DMS153 treated with DMSO at 0.1 percent for 48 hours (cell line): ENCODE results near the gene HS3ST3A1.

ENCODE experiments used
- DNase-seq: peaks from one replicate; lab custom pipeline; 2025; ENCODE audit not compliant: unreplicated experiment; lab: John Stamatoyannopoulos, UW

The HS3ST3A1 gene

DNA sequence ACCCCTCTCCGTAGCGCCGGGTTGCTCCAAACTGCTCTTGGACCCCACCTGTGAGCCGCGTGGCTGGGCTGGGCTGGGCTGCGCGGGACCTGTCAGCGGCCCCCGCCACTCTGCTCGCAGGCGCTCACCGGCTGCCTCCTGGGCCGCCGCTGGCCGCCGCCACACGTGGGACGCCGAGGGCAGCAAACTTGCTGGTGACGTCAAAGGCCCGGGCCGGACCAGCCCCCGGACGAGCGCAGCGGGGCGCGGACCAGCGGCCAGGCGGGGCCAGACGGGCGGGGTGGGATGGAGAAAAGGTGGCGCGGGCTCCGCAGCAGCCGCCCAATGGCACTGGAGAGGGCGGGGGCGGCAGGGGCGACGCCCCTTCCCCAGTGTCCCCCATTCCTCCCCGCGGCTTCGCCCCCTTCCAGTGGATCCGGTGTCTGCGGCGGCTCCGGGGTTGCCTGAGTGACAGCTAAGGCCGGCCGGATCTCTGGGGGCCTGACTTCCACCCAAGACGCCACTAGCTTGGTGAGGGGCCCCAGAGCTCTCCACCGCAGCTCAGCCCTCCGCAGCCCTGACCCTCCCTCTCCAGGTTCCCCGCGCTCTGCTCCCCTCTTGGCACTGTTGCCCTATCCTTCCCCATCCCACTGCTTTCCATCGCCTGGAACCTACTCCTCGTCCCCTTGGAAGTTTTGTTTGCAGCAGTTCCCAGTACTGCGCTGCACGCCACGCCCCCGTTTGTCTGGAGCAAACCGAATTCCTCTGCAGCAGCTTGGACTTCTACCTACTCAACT is at the start of gene HS3ST3A1:
TSS of gene HS3ST3A1 (minus strand) at position 154 of the 776 bp plus-strand sequence. CDS start 800 bp downstream, outside the sequence.
- no peak for DNase-seq

- no peak for DNase-seq
These were observed 48.5 kb upstream of the HS3ST3A1 start for GRCh38 chr17:13650096-13650675.

DNA sequence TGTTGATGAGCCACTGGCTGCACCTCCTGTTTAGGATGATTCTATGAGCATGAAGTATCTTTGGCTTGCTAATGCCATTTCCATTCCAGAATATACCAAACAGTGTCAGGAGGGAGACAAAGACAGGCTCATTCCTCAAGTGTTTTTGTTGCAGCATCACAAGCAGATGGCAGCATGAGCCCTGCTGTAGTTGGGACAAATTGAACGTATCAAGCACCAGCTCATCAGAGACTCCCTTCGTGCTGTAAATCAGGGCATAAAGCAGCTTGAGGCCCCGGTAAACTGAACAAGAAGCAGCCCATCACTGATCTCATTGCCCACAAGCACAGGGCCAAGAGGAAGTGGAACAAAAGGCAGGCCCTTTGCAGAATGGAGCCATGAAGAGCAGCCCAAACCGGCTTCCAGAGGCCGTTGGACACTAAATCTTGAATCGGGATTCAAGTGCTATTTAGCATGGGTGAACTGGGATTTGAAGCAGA is 45.9 kb upstream of the HS3ST3A1 start:
- DNase-seq, result no peak

GRCh38 chr17:13646969-13647542 is 45.3 kb upstream of the HS3ST3A1 start:
- DNase-seq, result no peak

DNA sequence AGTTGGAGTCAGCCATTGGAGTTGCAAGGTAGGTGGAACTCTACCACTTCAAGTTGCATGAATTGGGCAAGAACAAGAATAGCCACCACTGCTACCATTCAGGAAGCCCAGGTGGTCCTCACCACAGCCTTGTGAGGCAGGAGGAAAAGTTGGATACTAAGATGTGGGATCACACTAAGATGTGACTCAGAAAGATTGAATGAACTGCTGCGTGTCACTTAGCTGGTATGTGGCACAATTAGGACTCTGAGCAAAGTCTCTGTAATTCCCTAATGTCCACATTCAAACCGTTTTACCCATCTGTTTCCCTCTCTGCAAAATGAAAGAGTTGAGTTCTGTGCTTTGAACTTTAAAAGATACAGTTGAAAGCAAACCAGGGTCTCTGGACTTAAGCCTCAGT is 44.7 kb upstream of the HS3ST3A1 start:
- no peak for DNase-seq

DNA sequence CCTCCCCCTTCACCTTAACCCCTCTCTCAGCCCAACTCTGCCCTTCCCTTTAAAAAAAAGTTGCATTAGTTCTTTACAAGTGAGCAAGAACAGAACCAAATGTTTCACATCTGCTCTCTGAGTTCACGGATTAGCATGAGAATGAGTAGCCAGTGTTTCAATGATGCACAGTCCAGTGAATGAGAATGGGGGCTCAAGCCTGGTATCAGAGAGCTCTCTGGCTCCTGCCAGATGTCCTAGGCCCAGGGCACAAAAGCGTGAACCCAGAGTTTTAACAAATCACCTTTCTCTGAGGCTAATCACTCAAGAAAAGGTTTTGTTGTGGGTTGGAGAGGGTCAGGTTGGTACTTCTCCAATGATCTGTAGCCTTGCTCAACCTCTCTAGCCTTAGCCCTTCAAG is 41.5 kb upstream of the HS3ST3A1 start:
- DNase-seq, result no peak

DNA sequence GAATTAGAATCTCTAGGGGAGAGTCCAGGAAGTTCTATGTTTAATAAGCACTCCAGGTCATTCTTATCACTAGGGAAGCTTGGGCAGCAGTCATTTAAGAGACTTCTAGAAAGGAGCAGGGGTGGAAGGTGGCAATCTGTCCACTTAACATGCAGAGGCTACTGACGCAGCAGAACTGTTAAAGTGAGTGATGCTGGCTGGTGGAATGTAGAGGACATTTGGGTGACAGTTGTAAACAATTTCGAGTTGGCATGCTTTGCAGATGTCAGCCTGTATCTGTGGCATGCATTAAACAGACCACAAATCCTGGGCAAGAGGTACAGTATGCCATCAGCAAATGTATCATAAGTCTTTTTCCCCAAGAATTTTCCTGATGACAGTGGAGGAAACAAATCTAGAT is 40.5 kb upstream of the HS3ST3A1 start:
- no peak for DNase-seq

DNA sequence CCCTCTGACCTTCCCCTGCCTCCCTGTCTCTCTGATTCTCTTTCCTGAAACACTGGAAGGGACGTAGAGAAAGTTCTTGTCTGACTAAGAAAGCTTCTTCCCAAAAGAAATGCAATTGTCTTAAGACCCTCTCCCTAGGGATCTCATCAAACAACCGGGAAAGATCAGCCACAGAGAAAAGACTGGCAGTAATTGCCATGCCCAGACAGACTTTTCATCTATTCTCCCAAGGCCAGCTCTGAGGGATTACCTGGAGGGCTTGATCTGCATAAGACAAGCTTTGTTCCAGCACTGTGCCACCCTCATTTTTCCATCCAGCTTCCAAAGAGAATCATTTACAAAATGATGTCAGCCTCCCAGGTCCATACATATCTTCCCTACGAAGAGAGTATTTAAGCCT is 38.8 kb upstream of the HS3ST3A1 start:
- DNase-seq, result no peak

DNA sequence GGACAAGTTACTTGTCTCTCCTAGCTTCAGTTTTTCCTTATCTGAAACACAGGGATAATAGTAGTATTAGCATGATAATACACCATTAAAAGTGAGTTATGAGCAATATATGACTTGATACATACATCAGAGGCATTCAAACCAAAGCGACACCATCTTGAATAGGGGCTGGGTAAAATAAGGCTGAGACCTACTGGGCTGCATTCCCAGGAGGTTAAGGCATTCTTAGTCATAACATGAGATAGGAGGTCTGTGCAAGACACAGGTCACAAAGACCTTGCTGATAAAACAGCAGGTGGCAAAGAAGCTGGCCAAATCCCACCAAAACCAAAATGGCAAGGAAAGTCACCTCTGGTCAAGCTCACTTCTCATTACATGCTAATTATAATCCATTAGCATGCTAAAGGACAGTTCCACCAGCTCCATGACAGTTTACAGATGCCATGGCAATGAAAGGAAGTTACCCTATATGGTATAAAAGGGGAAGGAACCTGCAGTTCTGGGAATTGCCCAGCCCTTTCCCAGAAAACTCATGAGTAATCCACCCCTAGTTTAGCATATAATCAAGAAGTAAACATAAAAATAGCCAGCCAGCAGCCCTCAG is 37.2 kb upstream of the HS3ST3A1 start:
- DNase-seq, result no peak

- DNase-seq, result no peak
These were observed 35.2 kb upstream of the HS3ST3A1 start for GRCh38 chr17:13636951-13637350.

DNA sequence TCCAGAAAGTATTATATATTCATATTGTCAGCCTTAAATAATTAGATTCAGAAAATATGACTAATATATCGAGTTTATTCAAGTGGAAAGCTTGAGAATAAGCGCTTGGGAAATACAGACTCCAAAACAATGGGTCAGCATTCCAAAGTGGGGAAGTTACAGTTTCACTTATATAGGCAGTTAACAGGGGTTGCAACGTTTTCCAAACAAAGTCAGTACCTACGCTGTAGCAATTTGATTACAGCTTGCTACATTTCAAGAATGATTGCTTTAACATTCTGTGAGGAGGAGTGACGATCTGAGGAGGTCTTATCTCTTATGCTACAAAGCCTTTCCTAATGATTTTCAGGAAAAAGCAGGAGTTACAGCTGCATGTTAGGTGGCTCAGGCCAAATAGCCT is 34.2 kb upstream of the HS3ST3A1 start:
- DNase-seq, result no peak

- no peak for DNase-seq
These were observed 32.3 kb upstream of the HS3ST3A1 start for GRCh38 chr17:13634021-13634420.

DNA sequence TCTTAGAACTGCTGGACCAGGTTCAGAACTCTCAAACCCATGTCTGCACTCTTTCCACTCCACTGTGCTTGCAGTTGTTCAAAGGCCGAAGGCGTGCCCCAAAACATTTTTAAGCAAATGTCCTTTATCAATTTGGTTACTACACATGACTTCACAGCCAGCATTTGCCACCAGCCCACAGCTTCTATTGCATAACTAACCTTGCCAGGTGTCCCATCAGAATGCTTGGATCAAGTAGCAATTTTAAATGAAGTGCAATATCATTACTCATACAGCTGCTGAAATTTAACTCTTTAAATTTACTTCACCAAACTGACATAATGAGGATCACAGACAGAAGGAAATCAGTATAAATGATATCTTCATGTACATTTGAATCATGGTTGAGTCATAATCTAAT is 29.8 kb upstream of the HS3ST3A1 start:
- no peak for DNase-seq

GRCh38 chr17:13626703-13627102 is 25.0 kb upstream of the HS3ST3A1 start:
- no peak for DNase-seq

DNA sequence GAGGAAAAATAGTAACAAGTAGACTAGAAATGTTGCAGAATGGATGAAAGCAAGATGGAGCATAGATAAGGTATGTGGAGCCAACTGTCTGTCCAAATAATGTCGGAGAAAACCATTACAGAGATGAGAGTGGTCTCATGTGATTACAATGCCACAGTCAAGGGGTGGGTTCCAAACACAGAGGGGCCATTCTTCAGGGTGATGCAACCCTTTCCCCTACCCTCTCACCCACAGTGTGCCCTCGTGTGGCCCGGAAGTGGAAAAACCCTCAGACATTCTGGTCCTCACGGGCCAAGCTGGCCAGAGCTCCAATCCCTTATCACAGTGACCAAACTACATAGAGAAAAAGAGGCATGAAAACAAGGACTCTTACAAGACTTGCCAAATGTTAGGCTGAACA is 17.7 kb upstream of the HS3ST3A1 start:
- no peak for DNase-seq

- no peak for DNase-seq
These were observed 14.3 kb upstream of the HS3ST3A1 start for GRCh38 chr17:13616031-13616430.

DNA sequence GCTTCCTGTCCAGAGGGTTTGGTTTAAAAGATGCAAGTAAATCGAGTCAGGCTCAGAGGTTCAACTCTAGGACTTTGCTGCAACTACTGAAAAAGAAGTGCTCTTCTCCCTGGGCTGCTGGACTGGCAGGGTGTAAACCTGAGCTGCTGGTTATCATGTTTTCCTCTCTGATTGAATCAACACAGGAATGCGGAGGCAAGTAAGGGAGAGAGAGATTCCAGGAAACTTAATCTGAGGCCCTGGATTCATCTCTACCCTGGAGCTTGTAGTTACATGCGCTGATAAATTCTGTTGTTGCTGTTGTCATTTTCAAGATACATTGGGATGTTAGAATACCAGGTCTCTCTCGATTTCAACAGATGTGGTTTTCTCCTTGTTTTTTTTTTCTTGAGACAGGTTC is 8.2 kb upstream of the HS3ST3A1 start:
- no peak for DNase-seq

DNA sequence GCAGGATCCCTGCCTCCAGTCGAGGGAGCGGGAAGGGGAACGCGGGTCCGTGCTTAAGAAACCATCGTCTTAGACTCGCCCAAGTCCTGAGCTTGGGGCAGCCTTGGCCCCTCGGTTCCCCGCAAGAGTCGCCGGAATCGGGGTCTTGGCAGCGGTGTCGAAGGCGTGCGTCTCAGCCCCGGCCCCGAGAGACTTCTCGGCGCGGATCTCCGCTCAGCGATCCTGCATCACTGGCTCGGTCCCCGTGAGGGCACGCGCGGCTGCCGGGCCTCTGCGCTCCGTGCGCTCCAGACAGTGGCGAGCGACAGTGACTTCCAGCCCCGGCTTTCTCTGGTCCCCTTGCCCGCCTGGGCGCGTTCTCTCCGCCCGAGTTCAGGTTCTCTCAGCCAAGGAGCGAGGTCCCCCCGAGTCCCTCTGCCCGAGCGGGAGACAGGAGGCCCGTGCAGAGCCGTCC is 380 bp downstream of the HS3ST3A1 start:
- DNase-seq, result no peak

GRCh38 chr17:13600475-13601321 is 1.0 kb downstream of the HS3ST3A1 start:
- DNase-seq, result no peak

DNA sequence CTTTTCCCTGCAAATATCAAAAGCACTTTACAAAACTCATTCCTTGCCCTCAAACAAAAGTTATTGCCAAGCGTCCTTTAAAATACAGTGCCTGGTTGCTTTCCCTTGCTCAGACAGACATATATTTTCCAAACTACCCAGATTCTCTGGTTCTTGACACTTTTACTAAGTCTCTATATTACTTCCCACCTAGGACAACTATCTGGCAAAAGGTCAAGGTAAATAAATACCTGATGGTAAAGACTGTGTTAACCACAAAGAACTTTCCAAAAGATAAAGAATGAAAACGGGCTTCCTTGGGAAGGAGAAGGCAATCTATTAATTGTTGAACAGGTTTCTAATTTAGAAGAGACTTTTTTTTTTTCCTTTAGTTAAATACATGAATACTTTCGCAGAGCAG is 1.9 kb downstream of the HS3ST3A1 start:
- DNase-seq, result no peak

GRCh38 chr17:13599168-13599577 is 2.6 kb downstream of the HS3ST3A1 start:
- DNase-seq, result no peak
